ENCODE data around the gene INS. TPM values are rescaled to one million over a fixed set of nuclear protein-coding genes. Genes with fewer than 3 reads are reported as not detected.
A peak's percentile ranks its signal among the peaks of the same experiment; 100 is the strongest.
"Not testable (repeated sequence)": the region's sequence is repeated elsewhere in the genome, so short reads cannot be mapped to it uniquely, and the experiment has no call there.

INS gene
- total RNA-seq, 6 donors from 2014 or later: 0.67 TPM; not detected in 5

DNA sequence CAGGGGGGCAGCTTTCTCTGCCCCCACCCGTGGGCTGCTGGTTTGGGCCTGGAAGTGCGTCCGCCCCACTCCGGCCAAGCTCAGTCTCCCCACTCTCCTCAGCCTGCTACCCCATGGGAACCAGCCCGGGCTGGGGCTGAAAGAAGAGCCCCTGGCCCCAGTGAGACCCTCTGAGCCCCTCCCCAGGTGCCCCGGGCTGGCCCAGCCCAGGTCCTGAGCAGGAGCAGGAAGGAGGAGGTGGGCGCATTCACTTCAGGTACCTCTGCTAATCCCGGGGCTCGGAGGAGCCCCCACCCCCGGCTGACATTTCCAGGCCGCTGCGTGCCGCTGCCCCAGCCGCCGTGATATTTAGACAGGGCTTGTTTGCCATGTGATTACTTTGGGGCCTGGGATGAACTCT is 19.3 kb upstream of the INS start:
- no peaks in the 10 kb centered on the region for H3K9me3 ChIP-seq
- no peak for ATAC-seq (ENCODE audit: low FRiP score in 2 of 2)
- TF ChIP-seq POLR2A (IDR thresholded peaks at IDR 0.05) (no peak), POLR2AphosphoS5 (IDR thresholded peaks at IDR 0.05) (no peak), EP300 (IDR thresholded peaks at IDR 0.05) (no peak)
- TF ChIP-seq, protein P1, sequence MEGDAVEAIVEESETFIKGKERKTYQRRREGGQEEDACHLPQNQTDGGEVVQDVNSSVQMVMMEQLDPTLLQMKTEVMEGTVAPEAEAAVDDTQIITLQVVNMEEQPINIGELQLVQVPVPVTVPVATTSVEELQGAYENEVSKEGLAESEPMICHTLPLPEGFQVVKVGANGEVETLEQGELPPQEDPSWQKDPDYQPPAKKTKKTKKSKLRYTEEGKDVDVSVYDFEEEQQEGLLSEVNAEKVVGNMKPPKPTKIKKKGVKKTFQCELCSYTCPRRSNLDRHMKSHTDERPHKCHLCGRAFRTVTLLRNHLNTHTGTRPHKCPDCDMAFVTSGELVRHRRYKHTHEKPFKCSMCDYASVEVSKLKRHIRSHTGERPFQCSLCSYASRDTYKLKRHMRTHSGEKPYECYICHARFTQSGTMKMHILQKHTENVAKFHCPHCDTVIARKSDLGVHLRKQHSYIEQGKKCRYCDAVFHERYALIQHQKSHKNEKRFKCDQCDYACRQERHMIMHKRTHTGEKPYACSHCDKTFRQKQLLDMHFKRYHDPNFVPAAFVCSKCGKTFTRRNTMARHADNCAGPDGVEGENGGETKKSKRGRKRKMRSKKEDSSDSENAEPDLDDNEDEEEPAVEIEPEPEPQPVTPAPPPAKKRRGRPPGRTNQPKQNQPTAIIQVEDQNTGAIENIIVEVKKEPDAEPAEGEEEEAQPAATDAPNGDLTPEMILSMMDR (IDR thresholded peaks at IDR 0.05): no peak
- no peaks in the 10 kb centered on the region for H3K36me3 ChIP-seq
- DNase-seq: peak in 1 of 2 donors; percentile 67
- no peaks in the 10 kb centered on the region for H3K4me1 ChIP-seq
- H3K4me3 ChIP-seq: no peak overlapping the region
- WGBS, 2 donors: 70 to 77% methylated on average over 9 to 14 of the region's 15 CpGs
- no peaks in the 10 kb centered on the region for H3K27me3 ChIP-seq
- no peak overlapping the region for H3K27ac ChIP-seq

DNA sequence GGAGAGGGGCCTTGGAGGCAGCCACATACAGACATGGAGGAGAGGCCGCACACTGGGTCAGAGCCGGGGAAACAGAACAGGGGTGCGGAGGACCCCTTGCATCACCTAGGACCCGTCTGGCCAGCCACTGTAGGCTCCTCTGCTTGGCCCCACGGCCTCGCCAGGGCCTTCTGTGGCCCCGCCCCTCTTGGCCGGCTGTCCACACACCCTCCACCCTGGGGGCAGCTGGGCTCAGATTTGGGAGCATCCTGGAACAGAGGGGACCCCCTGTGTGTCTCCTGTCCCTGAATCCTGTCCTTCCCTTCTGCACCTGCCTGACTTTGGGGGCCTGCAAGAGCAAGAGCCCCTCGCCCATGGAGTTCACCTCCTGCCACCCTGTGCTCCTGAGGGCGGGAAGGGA is 18.5 kb upstream of the INS start:
- WGBS, 2 donors: 79 to 90% methylated on average over 7 to 9 of the region's 10 CpGs
- no peaks in the 10 kb centered on the region for H3K36me3 ChIP-seq
- H3K27me3 ChIP-seq: no peaks in the 10 kb centered on the region
- TF ChIP-seq EP300 (IDR thresholded peaks at IDR 0.05) (no peak), POLR2AphosphoS5 (IDR thresholded peaks at IDR 0.05) (no peak), POLR2A (IDR thresholded peaks at IDR 0.05) (no peak)
- TF ChIP-seq, protein P1 (IDR thresholded peaks at IDR 0.05): no peak
- no peak for ATAC-seq (ENCODE audit: low FRiP score in 2 of 2)
- DNase-seq: peak in 1 of 2 donors; percentile 75
- H3K4me1 ChIP-seq: no peaks in the 10 kb centered on the region
- no peaks in the 10 kb centered on the region for H3K9me3 ChIP-seq
- H3K4me3 ChIP-seq: no peak overlapping the region
- no peak overlapping the region for H3K27ac ChIP-seq

DNA sequence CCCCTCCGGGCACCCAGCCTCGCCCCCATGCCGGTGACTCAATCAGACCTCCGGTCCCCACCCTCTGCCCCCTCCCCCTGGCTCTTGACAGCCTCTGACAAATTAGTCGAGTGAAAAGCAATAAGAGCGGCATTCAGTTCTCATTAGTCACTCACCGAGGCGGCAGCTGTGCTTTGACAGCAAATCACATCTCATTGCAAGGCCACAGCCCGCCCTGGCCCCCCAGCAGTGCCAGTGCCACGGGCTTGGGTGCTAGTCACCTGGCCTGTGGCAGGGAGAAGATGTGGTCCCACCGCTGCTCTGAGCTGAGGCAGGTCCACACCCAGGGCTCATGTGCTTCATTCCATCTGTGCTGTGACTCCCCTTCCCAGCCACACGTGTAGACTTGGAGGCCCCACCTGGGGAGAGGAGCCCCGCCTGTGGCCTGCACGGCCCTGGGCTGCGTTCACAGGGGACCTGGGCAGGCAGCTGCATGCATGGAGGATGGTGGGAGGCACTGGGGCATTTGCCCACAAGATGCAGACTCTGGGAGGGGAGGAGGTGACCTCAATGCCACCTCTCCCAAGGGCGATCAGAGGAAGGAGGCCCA is 18.0 kb upstream of the INS start:
- H3K4me1 ChIP-seq: no peaks in the 10 kb centered on the region
- DNase-seq: peak in 1 of 2 donors; percentile 71
- H3K36me3 ChIP-seq: no peaks in the 10 kb centered on the region
- no peak overlapping the region for H3K4me3 ChIP-seq
- no peaks in the 10 kb centered on the region for H3K27me3 ChIP-seq
- ATAC-seq (ENCODE audit: low FRiP score in 2 of 2): no peak
- H3K27ac ChIP-seq: no peak overlapping the region
- TF ChIP-seq EP300 (IDR thresholded peaks at IDR 0.05) (no peak), POLR2A (IDR thresholded peaks at IDR 0.05) (no peak), POLR2AphosphoS5 (IDR thresholded peaks at IDR 0.05) (no peak)
- TF ChIP-seq, protein P1 (IDR thresholded peaks at IDR 0.05): no peak
- H3K9me3 ChIP-seq: no peaks in the 10 kb centered on the region
- WGBS, 2 donors: 57 to 63% methylated on average over 14 to 16 of the region's 16 CpGs

DNA sequence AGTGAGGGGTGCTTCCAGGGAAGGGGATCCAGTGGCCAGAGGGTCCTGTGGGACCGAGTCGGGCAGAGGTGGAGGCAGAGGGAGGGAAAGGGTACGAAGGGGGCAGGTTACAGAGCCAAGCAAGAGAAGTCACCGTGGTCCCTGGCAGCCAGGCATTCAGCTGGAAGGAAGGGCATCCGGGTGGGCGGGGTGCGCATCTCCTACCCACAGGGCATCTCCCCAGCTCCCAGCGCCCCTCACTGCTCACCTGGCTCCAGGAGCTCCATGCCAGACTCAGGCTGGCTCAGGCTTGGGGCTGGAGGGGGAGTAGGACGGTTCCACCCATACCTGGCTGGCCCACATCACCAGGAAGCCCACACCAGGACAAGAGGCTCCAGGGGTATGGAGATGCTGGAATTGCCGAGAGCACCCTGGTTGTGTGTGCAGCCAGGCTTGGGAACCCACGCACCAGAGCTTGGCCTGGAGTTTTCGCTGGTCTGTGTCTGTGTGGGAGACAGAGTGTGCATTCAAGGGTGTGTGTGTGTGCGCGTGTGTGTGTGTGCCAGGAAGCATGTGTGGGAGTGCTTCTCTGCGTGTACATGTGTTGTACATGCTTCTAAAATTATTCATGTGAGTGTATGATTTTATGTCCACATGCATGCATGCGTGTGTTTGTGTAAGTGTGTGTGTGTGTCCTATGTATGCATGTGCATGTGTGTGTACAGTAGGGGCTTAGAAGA is 17.2 kb upstream of the INS start:
- H3K36me3 ChIP-seq; ATAC-seq (ENCODE audit: low FRiP score in 2 of 2); H3K4me3 ChIP-seq; H3K9me3 ChIP-seq; H3K4me1 ChIP-seq; H3K27ac ChIP-seq; H3K27me3 ChIP-seq: not testable (repeated sequence)
- whole genome bisulfite sequencing, 2 donors: 82 to 89% methylated on average over 8 to 15 of the region's 16 CpGs
- DNase-seq: peak in 1 of 2 donors; percentile 52

DNA sequence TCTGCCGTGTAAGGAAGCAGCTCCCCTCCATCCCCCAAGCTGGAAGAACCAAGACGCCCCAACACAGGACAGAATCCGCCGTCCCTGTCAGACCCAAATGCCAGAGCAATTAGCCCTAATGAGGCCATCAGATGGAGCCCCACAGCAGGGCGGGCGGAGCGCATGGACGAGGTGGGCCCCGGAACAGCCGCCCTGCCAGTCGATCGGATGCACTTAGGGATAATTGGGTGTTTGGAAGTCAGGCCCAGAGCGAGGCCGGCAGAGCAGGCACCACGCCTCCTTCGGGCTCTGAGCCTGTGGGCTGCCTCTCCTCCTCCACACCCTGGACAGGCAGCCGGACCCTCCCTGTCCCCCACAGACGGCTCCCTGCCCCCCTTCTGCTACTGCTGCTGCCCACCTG is 16.1 kb upstream of the INS start:
- Histone ChIP-seq H3K36me3 (no peaks in the 10 kb centered on the region), H3K27me3 (no peaks in the 10 kb centered on the region), H3K4me1 (no peaks in the 10 kb centered on the region), H3K9me3 (no peaks in the 10 kb centered on the region), H3K4me3 (no peak overlapping the region), H3K27ac (no peak overlapping the region)
- TF ChIP-seq, protein P1 (IDR thresholded peaks at IDR 0.05): no peak
- no peak for TF ChIP-seq EP300 (IDR thresholded peaks at IDR 0.05)
- no peak for TF ChIP-seq POLR2AphosphoS5 (IDR thresholded peaks at IDR 0.05)
- TF ChIP-seq POLR2A (IDR thresholded peaks at IDR 0.05): no peak
- DNase-seq (peak in 1 of 2 donors; percentile 76), ATAC-seq (ENCODE audit: low FRiP score in 2 of 2) (no peak)
- 66 to 73% methylated on average over 10 to 18 of the region's 18 CpGs for WGBS, 2 donors

Data from upper lobe of left lung (tissue), 6 donors.